T-helper 22 cell (primary cell): Measurements from ENCODE around the gene KIAA1549.
A peak's percentile ranks its signal among the peaks of the same experiment; 100 is the strongest.

Source experiments
- DNase-seq: peaks from one replicate; pipeline ENCODE4 v3.0.0-alpha.2; 2020; ENCODE audit warnings: low read depth

Gene KIAA1549

DNA sequence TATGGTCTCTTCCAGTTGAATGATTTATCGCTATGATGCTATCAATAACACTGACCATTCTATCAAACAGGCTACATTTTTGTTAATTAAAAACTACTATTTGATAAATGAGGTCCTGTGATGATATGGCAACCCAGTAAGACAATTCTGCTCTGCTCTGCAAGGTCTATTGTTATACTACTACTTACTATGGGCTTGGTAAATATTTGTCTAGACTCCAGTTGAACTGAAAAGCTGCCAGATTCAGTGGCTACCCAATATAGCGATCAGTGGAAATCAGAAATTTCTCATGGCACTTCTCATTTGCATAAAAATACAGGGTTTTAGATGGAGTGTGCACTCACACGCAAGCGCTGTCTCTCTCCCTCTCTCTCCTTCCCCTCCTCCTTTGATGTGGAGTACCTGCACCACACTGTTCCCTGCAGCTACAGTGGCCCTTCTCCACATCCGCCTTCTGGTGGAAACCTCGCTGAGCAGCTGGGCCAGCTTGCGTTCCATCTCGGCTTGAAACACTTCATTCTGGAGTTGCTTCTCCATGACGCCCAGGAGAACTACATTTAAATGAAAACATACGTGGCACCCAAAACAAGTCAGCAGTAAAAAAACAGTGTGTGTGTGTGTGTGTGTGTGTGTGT is 77.9 kb downstream of the KIAA1549 start:
- DNase-seq = peak; percentile 68

GRCh38 chr7:138902161-138902560 is 79.0 kb downstream of the KIAA1549 start:
- no peak for DNase-seq

DNA sequence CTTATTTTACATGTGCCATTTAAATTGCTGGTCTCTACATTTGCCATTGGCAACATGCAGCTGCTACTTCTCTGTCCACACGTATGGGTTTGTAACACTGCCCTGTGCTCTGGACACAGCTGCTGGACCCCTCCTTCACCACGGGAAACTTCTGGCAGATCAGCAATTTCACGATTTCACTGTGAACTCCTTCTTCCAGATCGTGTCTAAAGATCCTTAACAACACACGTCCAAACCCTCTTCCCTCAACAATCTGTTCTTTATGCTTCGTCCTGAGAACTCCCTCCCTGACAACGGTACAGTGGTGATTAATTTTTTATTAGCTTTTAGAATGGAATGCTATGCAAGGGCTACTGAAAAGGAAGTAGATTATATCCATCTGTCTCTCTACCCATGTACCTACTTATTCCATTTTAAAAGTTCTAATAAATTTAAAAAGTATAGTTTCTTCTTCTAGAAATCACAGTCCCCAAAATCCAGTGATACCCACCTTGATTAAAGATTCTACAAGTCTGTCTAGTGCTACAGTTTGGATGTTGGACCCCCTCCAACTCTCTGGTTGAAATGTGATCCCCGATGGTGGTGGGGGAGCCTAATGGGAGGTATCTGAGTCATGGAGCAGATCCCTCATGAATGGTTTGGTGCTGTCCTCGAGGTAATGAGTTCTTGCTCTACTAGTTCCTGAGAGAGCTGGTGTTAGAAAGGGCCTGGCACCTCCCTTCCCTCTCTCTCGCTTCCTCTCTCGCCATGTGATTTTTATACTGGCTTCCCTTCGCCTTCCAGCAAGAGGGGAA is 81.0 kb downstream of the KIAA1549 start:
- no peak for DNase-seq

GRCh38 chr7:138898802-138899201 is 82.4 kb downstream of the KIAA1549 start:
- DNase-seq = no peak

GRCh38 chr7:138898255-138898654 is 82.9 kb downstream of the KIAA1549 start:
- no peak for DNase-seq

- no peak for DNase-seq
Observed at GRCh38 chr7:138895679-138896078, 85.5 kb downstream of the KIAA1549 start.

DNA sequence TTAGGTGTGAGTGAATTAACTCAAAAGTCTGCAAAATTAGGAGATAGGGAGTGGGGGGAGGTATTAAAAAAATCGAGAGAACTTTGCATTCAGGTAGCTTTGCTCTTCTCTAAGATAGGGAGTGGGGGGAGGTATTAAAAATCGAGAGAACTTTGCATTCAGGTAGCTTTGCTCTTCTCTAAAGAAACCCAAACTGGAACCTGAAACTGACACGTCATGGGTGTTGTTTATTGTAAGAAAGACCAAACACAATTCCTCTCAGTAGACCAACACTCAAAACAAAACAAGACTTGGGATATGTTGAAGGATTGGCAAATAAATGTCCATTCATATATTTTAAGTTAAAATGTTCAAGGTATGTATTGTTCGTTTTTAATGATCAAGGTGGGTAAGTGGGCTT is 87.9 kb downstream of the KIAA1549 start:
- no peak for DNase-seq

- no peak for DNase-seq
Observed at GRCh38 chr7:138892812-138893211, 88.4 kb downstream of the KIAA1549 start.

DNA sequence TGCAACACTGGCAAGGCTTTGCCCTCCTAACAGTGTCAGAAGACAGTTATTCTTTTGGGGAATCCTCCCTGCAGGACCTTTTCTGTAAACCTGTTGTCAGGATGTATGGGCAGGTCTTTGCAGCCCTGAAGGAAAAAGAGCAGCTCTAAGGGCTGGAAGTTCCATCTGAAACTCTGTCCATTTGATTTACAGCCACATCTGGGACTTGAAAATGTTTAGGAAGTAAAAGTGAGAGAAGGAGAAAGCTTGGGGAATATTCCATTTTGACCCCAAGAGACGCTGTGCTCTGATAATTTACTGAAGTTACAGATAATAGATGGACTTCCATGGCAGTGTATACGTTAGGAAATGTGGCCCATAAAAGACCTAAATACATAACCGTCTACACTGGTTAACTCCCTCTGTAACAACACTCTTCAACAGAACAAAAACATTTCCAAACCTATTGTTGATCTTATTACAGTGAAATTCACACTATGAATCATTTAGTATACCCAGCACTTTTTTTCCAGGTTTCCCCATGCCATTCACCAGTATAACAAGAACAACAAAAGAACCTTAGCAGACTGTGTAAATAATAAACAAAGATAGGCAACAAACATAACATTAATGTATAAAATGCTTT is 89.1 kb downstream of the KIAA1549 start:
- DNase-seq = no peak

DNA sequence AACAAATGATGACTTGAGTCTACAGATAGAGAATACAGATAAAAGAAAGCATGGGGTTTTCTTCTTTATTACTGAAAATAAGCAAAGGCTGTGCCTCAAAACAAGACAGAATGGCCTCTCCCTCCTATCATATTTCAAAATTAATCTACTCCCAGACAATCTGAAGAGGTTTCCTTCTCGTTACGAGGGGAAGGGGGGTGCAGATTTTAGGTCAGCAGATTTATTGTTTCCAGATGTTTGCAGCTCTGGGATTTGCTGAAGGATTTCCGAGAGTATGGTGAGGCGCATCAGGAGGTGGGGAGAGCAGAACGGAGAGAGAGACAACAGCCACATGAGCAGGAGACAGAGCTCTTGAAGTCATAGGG is 89.8 kb downstream of the KIAA1549 start:
- DNase-seq = no peak

DNA sequence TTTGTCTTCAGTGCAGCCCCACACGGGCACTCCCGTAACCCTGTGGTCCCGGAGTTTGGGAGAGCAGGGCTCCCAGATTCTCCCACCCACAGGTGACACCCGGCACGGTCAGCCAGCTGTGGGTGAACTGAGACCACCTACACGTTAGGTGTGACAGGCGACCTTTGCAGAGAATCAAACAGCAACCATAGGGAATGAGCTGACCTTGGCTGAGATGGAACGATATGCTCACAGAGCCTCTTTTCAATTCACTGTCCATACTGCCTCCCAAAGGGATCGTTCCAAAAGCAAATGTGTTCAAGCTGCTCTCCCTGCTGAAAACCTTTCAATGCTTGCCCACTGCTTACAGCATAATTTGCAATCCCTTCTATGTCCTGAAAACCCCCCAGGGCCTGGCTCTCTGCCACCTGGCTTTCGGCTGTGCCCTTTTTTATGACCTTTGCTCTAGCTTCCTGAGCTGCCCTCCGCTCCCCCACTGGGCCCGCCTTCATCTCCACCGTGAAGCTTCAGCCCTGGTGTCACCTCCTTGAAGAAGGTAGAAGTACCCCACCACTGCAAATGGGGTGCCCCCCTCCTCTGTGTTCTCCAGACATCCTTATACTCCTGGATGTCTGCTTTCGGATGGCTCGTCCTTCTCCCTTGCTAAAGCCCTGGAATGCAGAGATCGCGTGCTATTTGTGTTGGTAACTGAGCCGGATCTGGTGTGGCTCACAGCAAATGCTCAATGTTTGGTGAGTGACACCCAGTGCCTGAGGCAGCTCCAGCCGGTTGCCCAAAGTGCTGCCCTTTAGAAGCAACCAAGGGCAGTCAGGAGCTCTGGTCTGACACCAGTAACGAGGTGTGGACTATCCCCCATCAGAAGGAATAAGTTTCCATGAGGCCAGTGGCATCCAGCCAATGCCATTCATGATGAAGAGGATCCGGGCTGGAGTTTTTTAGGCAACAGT is 90.4 kb downstream of the KIAA1549 start:
- no peak for DNase-seq

DNA sequence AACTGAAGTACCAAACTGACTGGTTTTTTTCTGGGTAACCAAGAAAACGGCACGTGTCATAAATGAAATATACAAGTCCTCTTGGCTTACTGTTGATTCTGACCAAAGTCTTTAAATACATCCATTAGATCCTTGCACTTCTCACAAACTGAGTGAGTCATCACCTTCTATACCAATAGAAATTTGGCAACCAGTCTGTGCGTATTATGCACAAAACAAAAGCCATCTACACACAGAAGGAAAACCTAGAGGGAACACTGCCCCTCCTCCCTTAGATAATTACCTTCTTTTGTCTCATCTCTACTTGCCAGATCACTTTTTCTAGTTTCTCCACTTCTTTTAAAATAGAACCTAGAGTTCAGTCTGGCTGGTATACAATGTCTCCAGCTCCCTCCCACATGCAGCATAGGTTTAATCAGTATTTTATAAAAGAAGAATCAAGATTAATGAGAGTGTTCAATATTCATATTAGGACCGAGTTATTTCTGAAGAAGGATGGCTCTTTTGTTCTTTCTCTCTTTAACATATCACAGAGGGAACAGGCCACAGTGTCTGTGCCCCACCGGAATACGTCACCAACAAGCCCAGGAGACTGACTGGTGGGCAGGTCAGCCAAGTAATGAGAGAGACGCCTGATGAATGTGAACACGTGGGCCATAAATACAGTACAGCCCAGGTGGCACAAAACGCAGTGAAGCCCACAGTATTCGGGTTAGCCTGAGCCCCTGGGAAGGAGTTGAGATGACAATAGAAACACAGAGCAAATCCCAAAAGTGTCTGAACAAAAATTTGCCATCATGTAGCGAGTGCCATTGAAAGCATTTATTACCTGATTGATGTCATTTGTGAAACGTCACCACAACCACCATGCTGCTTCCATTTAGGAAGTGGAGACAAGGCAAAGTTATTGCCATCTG is 91.3 kb downstream of the KIAA1549 start:
- no peak for DNase-seq

GRCh38 chr7:138887872-138888656 is 93.1 kb downstream of the KIAA1549 start:
- DNase-seq = no peak

- DNase-seq = no peak
Observed at GRCh38 chr7:138887085-138887710, 94.0 kb downstream of the KIAA1549 start.

DNA sequence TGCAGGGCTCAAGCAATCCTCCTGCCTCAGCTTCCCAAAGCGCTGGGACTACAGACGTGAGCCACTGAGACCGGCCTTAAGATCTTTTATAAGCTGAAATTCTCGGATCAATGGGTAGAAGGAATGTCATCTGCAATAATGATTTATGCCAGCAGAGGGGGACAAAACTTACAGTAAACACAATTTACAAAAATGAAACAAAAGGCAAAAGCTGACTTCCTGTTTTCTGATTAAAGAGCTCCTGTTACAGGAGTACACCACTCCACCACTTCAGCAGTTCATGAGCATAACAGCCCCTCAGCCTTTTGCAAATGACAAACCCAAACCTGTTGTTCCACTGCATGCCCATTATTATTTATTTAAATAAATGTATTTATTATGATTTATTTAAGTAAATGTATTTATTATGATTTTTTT is 94.7 kb downstream of the KIAA1549 start:
- no peak for DNase-seq

GRCh38 chr7:138885383-138886147 is 95.6 kb downstream of the KIAA1549 start:
- no peak for DNase-seq

- no peak for DNase-seq
Observed at GRCh38 chr7:138882249-138882648, 98.9 kb downstream of the KIAA1549 start.

- no peak for DNase-seq
Observed at GRCh38 chr7:138881579-138882188, 99.5 kb downstream of the KIAA1549 start.
